Measurements from ENCODE around the gene EIF2D. TPM values are rescaled to one million over a fixed set of nuclear protein-coding genes. Genes with fewer than 3 reads are reported as not detected.

EIF2D gene, protein sequence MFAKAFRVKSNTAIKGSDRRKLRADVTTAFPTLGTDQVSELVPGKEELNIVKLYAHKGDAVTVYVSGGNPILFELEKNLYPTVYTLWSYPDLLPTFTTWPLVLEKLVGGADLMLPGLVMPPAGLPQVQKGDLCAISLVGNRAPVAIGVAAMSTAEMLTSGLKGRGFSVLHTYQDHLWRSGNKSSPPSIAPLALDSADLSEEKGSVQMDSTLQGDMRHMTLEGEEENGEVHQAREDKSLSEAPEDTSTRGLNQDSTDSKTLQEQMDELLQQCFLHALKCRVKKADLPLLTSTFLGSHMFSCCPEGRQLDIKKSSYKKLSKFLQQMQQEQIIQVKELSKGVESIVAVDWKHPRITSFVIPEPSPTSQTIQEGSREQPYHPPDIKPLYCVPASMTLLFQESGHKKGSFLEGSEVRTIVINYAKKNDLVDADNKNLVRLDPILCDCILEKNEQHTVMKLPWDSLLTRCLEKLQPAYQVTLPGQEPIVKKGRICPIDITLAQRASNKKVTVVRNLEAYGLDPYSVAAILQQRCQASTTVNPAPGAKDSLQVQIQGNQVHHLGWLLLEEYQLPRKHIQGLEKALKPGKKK
- 33.4 TPM for total RNA-seq (2013)
- polyA plus RNA-seq: 10 to 100 TPM; 16.4 to 31.6 (median 16.8) TPM
- 14.5 and 20.4 TPM in 2 replicates for polyA minus RNA-seq
- total RNA-seq: 9.0 to 30.9 (median 25.6) reads per million in 11 experiments

DNA sequence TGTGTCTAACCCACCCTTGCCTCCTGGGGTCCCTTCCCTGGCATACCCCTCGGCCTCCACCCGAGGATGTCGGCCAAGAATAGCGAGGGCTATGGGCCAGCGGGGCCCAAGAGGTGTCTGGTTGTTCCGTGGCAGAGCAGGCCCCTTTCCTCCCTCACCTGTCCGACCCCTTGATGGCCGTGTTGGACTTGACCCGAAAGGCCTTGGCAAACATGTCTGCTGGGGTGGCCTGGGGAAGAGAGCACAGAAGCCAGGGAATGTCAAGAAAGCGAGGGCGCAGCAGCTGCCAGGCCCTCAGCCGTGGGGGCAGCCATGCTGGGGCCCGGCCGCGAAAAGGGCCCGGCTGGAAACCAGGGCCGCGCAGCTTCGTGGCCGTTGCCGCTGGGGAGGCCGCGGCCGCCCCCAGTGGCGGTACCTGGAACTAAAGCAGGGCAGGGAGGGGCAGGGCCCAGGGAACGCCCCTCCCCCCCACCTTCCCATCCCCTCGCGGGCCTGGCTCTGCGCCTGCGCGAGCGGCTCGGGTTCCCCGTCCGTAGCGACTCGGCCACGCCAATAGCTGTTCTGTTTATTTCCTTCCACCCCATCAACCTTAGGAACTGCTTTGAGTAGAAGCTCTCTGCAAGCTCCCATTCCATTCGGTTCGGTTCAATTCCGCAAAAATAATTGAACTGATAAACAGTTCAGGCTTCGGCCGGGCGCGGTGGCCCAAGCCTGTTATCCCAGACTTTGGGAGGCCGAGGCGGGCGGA is at the start of gene EIF2D:
Gene EIF2D (minus strand): TSS at position 337 of the 748 bp plus-strand sequence. CDS start 123 bp downstream, at position 214.
- Histone ChIP-seq H3K79me2 (ENCODE audit: insufficient read depth, low read length) (no peaks in the 10 kb centered on the region), H2AFZ (ENCODE audit: insufficient read depth, low read depth, low read length, poor library complexity, severe bottlenecking) (peak within 1 kb of the TSS; percentile 96), H3K4me1 (ENCODE audit: control insufficient read depth in 1 of 2, insufficient read depth in 2 of 2, low read length in 2 of 2) (peaks cover 10 to 12% of the 10 kb centered on the region in 2 donors), H3K4me2 (replicated peaks; ENCODE audit: extremely low read depth, low read length, poor library complexity, severe bottlenecking) (peak within 1 kb of the TSS; percentile 80), H4K20me1 (ENCODE audit: insufficient read depth, low read length) (no peaks in the 10 kb centered on the region), H3K4me3 (replicated peaks in 1 of 3; ENCODE audit: low read depth in 2 of 3, low read length in 3 of 3) (peak within 1 kb of the TSS; percentile 70 to 82 (median 74)), H3K36me3 (replicated peaks in 1 of 2; ENCODE audit: control insufficient read depth in 1 of 2, insufficient read depth in 2 of 2, low read length in 2 of 2) (peaks cover 2 to 14% of the 10 kb centered on the region in 2 donors), H3K27ac (ENCODE audit: low read depth in 1 of 2, low read length in 2 of 2) (peak within 1 kb of the TSS; percentile 86 to 87), H3K9me3 (replicated peaks in 1 of 2; ENCODE audit: control insufficient read depth in 1 of 2, insufficient read depth in 1 of 2, low read length in 2 of 2) (no peaks in the 10 kb centered on the region), H3K9ac (ENCODE audit: insufficient read depth, low read length, poor library complexity, severe bottlenecking) (peak within 1 kb of the TSS; percentile 78), H3K27me3 (ENCODE audit: control insufficient read depth in 2 of 2, insufficient read depth in 2 of 2, low read length in 2 of 2) (no peaks in the 10 kb centered on the region)
- TF ChIP-seq, protein P1, sequence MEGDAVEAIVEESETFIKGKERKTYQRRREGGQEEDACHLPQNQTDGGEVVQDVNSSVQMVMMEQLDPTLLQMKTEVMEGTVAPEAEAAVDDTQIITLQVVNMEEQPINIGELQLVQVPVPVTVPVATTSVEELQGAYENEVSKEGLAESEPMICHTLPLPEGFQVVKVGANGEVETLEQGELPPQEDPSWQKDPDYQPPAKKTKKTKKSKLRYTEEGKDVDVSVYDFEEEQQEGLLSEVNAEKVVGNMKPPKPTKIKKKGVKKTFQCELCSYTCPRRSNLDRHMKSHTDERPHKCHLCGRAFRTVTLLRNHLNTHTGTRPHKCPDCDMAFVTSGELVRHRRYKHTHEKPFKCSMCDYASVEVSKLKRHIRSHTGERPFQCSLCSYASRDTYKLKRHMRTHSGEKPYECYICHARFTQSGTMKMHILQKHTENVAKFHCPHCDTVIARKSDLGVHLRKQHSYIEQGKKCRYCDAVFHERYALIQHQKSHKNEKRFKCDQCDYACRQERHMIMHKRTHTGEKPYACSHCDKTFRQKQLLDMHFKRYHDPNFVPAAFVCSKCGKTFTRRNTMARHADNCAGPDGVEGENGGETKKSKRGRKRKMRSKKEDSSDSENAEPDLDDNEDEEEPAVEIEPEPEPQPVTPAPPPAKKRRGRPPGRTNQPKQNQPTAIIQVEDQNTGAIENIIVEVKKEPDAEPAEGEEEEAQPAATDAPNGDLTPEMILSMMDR (IDR thresholded peaks at IDR 0.05): peak; percentile 96
- peaks cover 0 to 3% (median 0%) of the 10 kb centered on the region in 7 donors for H3K9me3 Mint-ChIP-seq
- peak; percentile 92 to 93 (median 93) for DNase-seq
- H3K27me3 Mint-ChIP-seq (ENCODE audit: low read depth in 3 of 3): peaks cover 0 to 4% (median 3%) of the 10 kb centered on the region in 3 donors
- WGBS (ENCODE audit: insufficient coverage): 11% methylated on average over 40 of the region's 48 CpGs
- H3K4me1 Mint-ChIP-seq: peaks cover 11% of the 10 kb centered on the region
- peaks cover 17 to 20% of the 10 kb centered on the region in 2 donors for H3K36me3 Mint-ChIP-seq
- H3K27ac Mint-ChIP-seq: peak within 1 kb of the TSS; percentile 91 to 99 (median 97)
- H3K4me3 Mint-ChIP-seq: peak within 1 kb of the TSS; percentile 88 to 95
- intact Hi-C loops (cut with micrococcal nuclease): no loop called here
